Measurements from ENCODE around the gene CSNK1A1.
"Not testable (repeated sequence)": the region's sequence is repeated elsewhere in the genome, so short reads cannot be mapped to it uniquely, and the experiment has no call there.

The CSNK1A1 gene

GRCh38 chr5:149529463-149529862 is 21.8 kb downstream of the CSNK1A1 start:
- DNase-seq (ENCODE audit: low read depth in 3 of 3), result no peak

GRCh38 chr5:149528281-149529060 is 22.8 kb downstream of the CSNK1A1 start:
- DNase-seq (ENCODE audit: low read depth in 3 of 3), result no peak

GRCh38 chr5:149526845-149527590 is 24.2 kb downstream of the CSNK1A1 start:
- DNase-seq (ENCODE audit: low read depth in 3 of 3), result no peak

GRCh38 chr5:149521739-149522685 is 29.2 kb downstream of the CSNK1A1 start:
- DNase-seq (ENCODE audit: low read depth in 3 of 3), result no peak

- no peak for DNase-seq (ENCODE audit: low read depth in 3 of 3)
Observed at GRCh38 chr5:149519601-149520000, 31.6 kb downstream of the CSNK1A1 start.

GRCh38 chr5:149518620-149519019 is 32.6 kb downstream of the CSNK1A1 start:
- no peak for DNase-seq (ENCODE audit: low read depth in 3 of 3)

GRCh38 chr5:149517461-149518122 is 33.6 kb downstream of the CSNK1A1 start:
- DNase-seq (ENCODE audit: low read depth in 3 of 3), result no peak

GRCh38 chr5:149514512-149514911 is 36.7 kb downstream of the CSNK1A1 start:
- DNase-seq (ENCODE audit: low read depth in 3 of 3), result no peak

- not testable (repeated sequence) for DNase-seq (ENCODE audit: low read depth in 3 of 3)
Observed at GRCh38 chr5:149513372-149513947, 37.8 kb downstream of the CSNK1A1 start.

- DNase-seq (ENCODE audit: low read depth in 3 of 3), result no peak
Observed at GRCh38 chr5:149510136-149510535, 41.1 kb downstream of the CSNK1A1 start.

- no peak for DNase-seq (ENCODE audit: low read depth in 3 of 3)
Observed at GRCh38 chr5:149504677-149505076, 46.6 kb downstream of the CSNK1A1 start.

- no peak for DNase-seq (ENCODE audit: low read depth in 3 of 3)
Observed at GRCh38 chr5:149503006-149503405, 48.2 kb downstream of the CSNK1A1 start.

GRCh38 chr5:149500922-149501582 is 50.2 kb downstream of the CSNK1A1 start:
- DNase-seq (ENCODE audit: low read depth in 3 of 3), result no peak

GRCh38 chr5:149498724-149499336 is 52.4 kb downstream of the CSNK1A1 start:
- DNase-seq (ENCODE audit: low read depth in 3 of 3), result no peak

GRCh38 chr5:149497357-149497756 is 53.9 kb downstream of the CSNK1A1 start:
- DNase-seq (ENCODE audit: low read depth in 3 of 3), result no peak

- DNase-seq (ENCODE audit: low read depth in 3 of 3), result no peak
Observed at GRCh38 chr5:149496917-149497316, 54.3 kb downstream of the CSNK1A1 start.

- DNase-seq (ENCODE audit: low read depth in 3 of 3), result no peak
Observed at GRCh38 chr5:149496166-149496565, 55.1 kb downstream of the CSNK1A1 start.

- no peak for DNase-seq (ENCODE audit: low read depth in 3 of 3)
Observed at GRCh38 chr5:149495673-149496072, 55.6 kb downstream of the CSNK1A1 start.

GRCh38 chr5:149493316-149493715 is 57.9 kb downstream of the CSNK1A1 start:
- no peak for DNase-seq (ENCODE audit: low read depth in 3 of 3)

- DNase-seq (ENCODE audit: low read depth in 3 of 3), result no peak
Observed at GRCh38 chr5:149492781-149493180, 58.5 kb downstream of the CSNK1A1 start.
